ENCODE results near the gene CD47.

- TF ChIP-seq, protein P1, sequence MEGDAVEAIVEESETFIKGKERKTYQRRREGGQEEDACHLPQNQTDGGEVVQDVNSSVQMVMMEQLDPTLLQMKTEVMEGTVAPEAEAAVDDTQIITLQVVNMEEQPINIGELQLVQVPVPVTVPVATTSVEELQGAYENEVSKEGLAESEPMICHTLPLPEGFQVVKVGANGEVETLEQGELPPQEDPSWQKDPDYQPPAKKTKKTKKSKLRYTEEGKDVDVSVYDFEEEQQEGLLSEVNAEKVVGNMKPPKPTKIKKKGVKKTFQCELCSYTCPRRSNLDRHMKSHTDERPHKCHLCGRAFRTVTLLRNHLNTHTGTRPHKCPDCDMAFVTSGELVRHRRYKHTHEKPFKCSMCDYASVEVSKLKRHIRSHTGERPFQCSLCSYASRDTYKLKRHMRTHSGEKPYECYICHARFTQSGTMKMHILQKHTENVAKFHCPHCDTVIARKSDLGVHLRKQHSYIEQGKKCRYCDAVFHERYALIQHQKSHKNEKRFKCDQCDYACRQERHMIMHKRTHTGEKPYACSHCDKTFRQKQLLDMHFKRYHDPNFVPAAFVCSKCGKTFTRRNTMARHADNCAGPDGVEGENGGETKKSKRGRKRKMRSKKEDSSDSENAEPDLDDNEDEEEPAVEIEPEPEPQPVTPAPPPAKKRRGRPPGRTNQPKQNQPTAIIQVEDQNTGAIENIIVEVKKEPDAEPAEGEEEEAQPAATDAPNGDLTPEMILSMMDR (IDR thresholded peaks at IDR 0.05; ENCODE audit: low read depth, low read length), result no peak
- TF ChIP-seq EZH2phosphoT487 (IDR thresholded peaks at IDR 0.05; ENCODE audit: low read depth), result no peak
Measured at GRCh38 chr3:108098003-108098370, 7.2 kb upstream of the CD47 start.

All from OCI-LY3 (cell line).